Type B pancreatic cell (in vitro differentiated cells): ENCODE results near the gene PTH1R. TPM values are rescaled to one million over a fixed set of nuclear protein-coding genes. Genes with fewer than 3 reads are reported as not detected.

Source experiments
- DNase-seq: peaks from one replicate; pipeline ENCODE4 v3.0.0; 2021; ENCODE audit warnings: mixed read lengths; ENCODE audit not compliant: unreplicated experiment; ENCODE audit errors: extremely low spot score
- H3K27ac Mint-ChIP-seq: 2 replicates; pipeline ENCODE4 v1.8.0; 2021; ENCODE audit warnings: mild to moderate bottlenecking, mixed read lengths
- H3K27me3 Mint-ChIP-seq: 2 replicates; pipeline ENCODE4 v1.8.0; 2021; ENCODE audit warnings: mixed read lengths
- H3K36me3 Mint-ChIP-seq: 2 replicates; pipeline ENCODE4 v1.8.0; 2021; ENCODE audit warnings: mixed read lengths
- H3K4me1 Mint-ChIP-seq: one replicate; pipeline ENCODE4 v1.8.0; 2021; ENCODE audit warnings: mixed read lengths; ENCODE audit not compliant: unreplicated experiment
- H3K4me3 Mint-ChIP-seq: 2 replicates; pipeline ENCODE4 v1.8.0; 2021; ENCODE audit warnings: mild to moderate bottlenecking, mixed read lengths
- H3K9me3 Mint-ChIP-seq: 2 replicates; pipeline ENCODE4 v1.8.0; 2021; ENCODE audit warnings: mixed read lengths
- CTCF ChIP-seq: fragments of 200-600 bp; sonication (generic); conservative IDR thresholded peaks from 2 replicates; pipeline ENCODE4 v1.5.0; 2021; ENCODE audit warnings: antibody characterized with exemption, mild to moderate bottlenecking
- total RNA-seq: library from RNA; stranded (reverse); gene quantifications from 2 replicates; pipeline ENCODE4 v1.2.1, GENCODE V29; 2021; ENCODE audit warnings: low replicate concordance

The PTH1R gene
- total RNA-seq, 1 donor from 2014 or later = 63.0 TPM

GRCh38 chr3:46880884-46881595 lies 3.5 kb downstream of the PTH1R start:
- TF ChIP-seq CTCF = no peak
- Mint-ChIP-seq H3K27ac (peak overlapping the region; percentile 91), H3K4me1 (peaks cover 35% of the 10 kb centered on the region)

GRCh38 chr3:46881596-46882376 lies 4.3 kb downstream of the PTH1R start:
- no peak overlapping the region for H3K27ac Mint-ChIP-seq
- H3K4me3 Mint-ChIP-seq = peak overlapping the region; percentile 81
- peaks cover 4% of the 10 kb centered on the region for H3K36me3 Mint-ChIP-seq
- TF ChIP-seq CTCF = no peak
- DNase-seq = no peak
- H3K4me1 Mint-ChIP-seq = peaks cover 35% of the 10 kb centered on the region
- H3K27me3 Mint-ChIP-seq = peaks cover 30% of the 10 kb centered on the region
- no peaks in the 10 kb centered on the region for H3K9me3 Mint-ChIP-seq

More at GRCh38 chr3:46880884-46881595, 3.5 kb downstream of the PTH1R start:
- Mint-ChIP-seq H3K4me3 (peak overlapping the region; percentile 87), H3K27me3 (peaks cover 30% of the 10 kb centered on the region), H3K9me3 (no peaks in the 10 kb centered on the region), H3K36me3 (peaks cover 4% of the 10 kb centered on the region)
- DNase-seq = no peak

GRCh38 chr3:46882377-46883053 lies 5.0 kb downstream of the PTH1R start:
- peak overlapping the region; percentile 36 for H3K27ac Mint-ChIP-seq

GRCh38 chr3:46883054-46883829 lies 5.7 kb downstream of the PTH1R start:
- H3K9me3 Mint-ChIP-seq = no peaks in the 10 kb centered on the region
- peaks cover 41% of the 10 kb centered on the region for H3K4me1 Mint-ChIP-seq
- no peak for TF ChIP-seq CTCF
- peak overlapping the region; percentile 21 for H3K27ac Mint-ChIP-seq
- H3K4me3 Mint-ChIP-seq = peak overlapping the region; percentile 89
- no peak for DNase-seq
- H3K36me3 Mint-ChIP-seq = peaks cover 12% of the 10 kb centered on the region
- H3K27me3 Mint-ChIP-seq = peaks cover 33% of the 10 kb centered on the region

More at GRCh38 chr3:46882377-46883053, 5.0 kb downstream of the PTH1R start:
- Mint-ChIP-seq H3K4me3 (peak overlapping the region; percentile 89), H3K4me1 (peaks cover 36% of the 10 kb centered on the region), H3K36me3 (peaks cover 5% of the 10 kb centered on the region), H3K9me3 (no peaks in the 10 kb centered on the region), H3K27me3 (peaks cover 30% of the 10 kb centered on the region)
- DNase-seq = no peak
- no peak for TF ChIP-seq CTCF

- Mint-ChIP-seq H3K9me3 (no peaks in the 10 kb centered on the region), H3K4me1 (peaks cover 39% of the 10 kb centered on the region), H3K27ac (peak overlapping the region; percentile 21), H3K36me3 (peaks cover 12% of the 10 kb centered on the region), H3K4me3 (peak overlapping the region; percentile 88), H3K27me3 (peaks cover 34% of the 10 kb centered on the region)
- no peak for TF ChIP-seq CTCF
- no peak for DNase-seq
Measured at GRCh38 chr3:46883830-46884185, 6.3 kb downstream of the PTH1R start.
